Testis (tissue), 3 donors: ENCODE results near the gene PACSIN1. TPM values are rescaled to one million over a fixed set of nuclear protein-coding genes. Genes with fewer than 3 reads are reported as not detected.

Experiments
- DNase-seq: peaks from one replicate; pipeline ENCODE4 v3.0.0-alpha.2; 2019
- H3K27ac ChIP-seq, 2 donors: fragments of 200-600 bp; sonication (generic); one replicate each; pipeline ENCODE4 v1.5.1; 2019
- H3K27me3 ChIP-seq: fragments of 200-600 bp; sonication (generic); one replicate; pipeline ENCODE4 v1.5.1; 2019
- H3K36me3 ChIP-seq: fragments of 200-600 bp; sonication (generic); one replicate; pipeline ENCODE4 v1.5.1; 2017; ENCODE audit warnings: low read depth; ENCODE audit errors: missing control alignments
- H3K4me1 ChIP-seq: fragments of 200-600 bp; sonication (generic); one replicate; pipeline ENCODE4 v1.5.1; 2019
- H3K4me3 ChIP-seq, 2 donors: fragments of 200-600 bp; sonication (generic); one replicate each; pipeline ENCODE4 v1.5.1; 2017 to 2019
- H3K9me3 ChIP-seq: fragments of 200-600 bp; sonication (generic); one replicate; pipeline ENCODE4 v1.5.1; 2017
- POLR2A ChIP-seq: fragments of 450-650 bp; IDR thresholded peaks from one replicate; pipeline ENCODE4 v1.6.1; 2017; ENCODE audit warnings: antibody characterized with exemption, mild to moderate bottlenecking, moderate library complexity
- WGBS, 2 donors: methylation state at CpG; one replicate each; pipeline ENCODE4 v1.1.5; 2018; 5-methylcytosine and 5-hydroxymethylcytosine counted together
- intact Hi-C: fragments of 100-400 bp; cut with DNase I; formaldehyde crosslinking; loops from one replicate; pipeline ENCODE4 v1.15.1; 2023; ENCODE audit warnings: low total_unique reads
- polyA plus RNA-seq: library from polyadenylated mRNA; stranded (reverse); fragments of 350-450 nt; fragmentation: Illumina TruSeq; extraction: RNeasy Lipid Tissue Mini Kit (QIAGEN cat#74804); gene quantifications from one replicate; pipeline ENCODE4 v1.2.3, GENCODE V29; 2014; ENCODE audit warnings: low read depth, low replicate concordance; ENCODE audit not compliant: insufficient read depth
- total RNA-seq, 2 donors: library from RNA; depleted of rRNA; stranded (reverse); fragments of >200 nt; gene quantifications; one replicate each; pipeline ENCODE4 v1.2.3, GENCODE V29; 2016
- TF ChIP-seq, protein P1 (sequence below), 3 experiments: fragments of 450-650 bp in 2 of 3; fragments of 200-600 bp in 1 of 3; sonication (generic) in 1 of 3; IDR thresholded peaks; one replicate each; pipeline ENCODE4 v1.5.1; 2016 to 2019; ENCODE audit warnings: antibody characterized with exemption in 3 of 3, mild to moderate bottlenecking in 2 of 3, moderate library complexity in 1 of 3

PACSIN1 gene
- total and polyA plus RNA-seq, 3 donors from 2014 or later, result 2.1 to 3.1 (median 2.5) TPM

DNA sequence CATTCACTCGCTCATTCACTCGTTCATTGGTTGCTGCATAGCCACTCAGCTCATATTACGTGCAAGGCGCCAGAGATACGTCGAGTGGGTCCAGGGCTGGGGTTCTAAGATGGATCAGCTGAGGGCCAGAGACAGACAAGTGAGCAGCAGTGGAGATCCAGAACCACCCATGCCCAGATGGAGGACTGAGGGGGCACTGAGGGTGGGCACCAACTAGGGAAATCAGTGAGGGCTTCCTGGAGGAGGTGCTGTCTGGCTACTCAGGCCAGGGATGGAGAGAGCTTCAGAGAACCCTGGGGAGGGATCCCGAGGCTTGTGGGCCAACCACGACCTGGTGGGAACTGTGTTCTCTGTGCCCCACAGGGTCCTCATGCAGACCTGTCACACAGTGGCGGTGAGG is 90.6 kb downstream of the PACSIN1 start:
- TF ChIP-seq, protein P1, sequence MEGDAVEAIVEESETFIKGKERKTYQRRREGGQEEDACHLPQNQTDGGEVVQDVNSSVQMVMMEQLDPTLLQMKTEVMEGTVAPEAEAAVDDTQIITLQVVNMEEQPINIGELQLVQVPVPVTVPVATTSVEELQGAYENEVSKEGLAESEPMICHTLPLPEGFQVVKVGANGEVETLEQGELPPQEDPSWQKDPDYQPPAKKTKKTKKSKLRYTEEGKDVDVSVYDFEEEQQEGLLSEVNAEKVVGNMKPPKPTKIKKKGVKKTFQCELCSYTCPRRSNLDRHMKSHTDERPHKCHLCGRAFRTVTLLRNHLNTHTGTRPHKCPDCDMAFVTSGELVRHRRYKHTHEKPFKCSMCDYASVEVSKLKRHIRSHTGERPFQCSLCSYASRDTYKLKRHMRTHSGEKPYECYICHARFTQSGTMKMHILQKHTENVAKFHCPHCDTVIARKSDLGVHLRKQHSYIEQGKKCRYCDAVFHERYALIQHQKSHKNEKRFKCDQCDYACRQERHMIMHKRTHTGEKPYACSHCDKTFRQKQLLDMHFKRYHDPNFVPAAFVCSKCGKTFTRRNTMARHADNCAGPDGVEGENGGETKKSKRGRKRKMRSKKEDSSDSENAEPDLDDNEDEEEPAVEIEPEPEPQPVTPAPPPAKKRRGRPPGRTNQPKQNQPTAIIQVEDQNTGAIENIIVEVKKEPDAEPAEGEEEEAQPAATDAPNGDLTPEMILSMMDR (IDR thresholded peaks at IDR 0.05), result no peak
- DNase-seq, result no peak
- WGBS, 2 donors, result 89 to 92% methylated on average over 7 to 9 of the region's 9 CpGs
- no peaks in the 10 kb centered on the region for H3K4me1 ChIP-seq
- no peaks in the 10 kb centered on the region for H3K27me3 ChIP-seq
- no peak overlapping the region for H3K4me3 ChIP-seq
- H3K9me3 ChIP-seq, result no peaks in the 10 kb centered on the region
- intact Hi-C loops, result no loop called here
- no peak overlapping the region for H3K27ac ChIP-seq
- no peaks in the 10 kb centered on the region for H3K36me3 ChIP-seq

DNA sequence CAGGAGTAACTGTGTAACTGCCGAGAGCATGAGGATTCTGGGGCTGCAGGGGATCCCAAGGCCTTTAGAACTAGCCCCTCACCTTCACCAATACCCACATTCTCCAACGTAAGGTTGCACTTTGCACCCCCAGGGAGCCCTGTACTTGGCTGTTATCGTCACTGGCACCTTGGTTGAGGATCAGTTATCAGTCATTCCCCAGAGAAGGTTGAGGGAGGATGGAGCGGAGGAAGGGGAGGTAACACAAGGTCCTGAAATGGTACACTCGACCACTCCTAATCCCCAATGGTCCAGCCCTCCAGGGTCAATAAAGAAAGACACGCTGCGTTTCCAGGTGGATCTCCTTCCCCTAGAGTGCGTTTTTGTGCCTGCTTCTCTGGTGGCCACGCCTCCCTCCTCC is 91.4 kb downstream of the PACSIN1 start:
- Histone ChIP-seq H3K27ac (no peak overlapping the region), H3K4me3 (no peak overlapping the region), H3K9me3 (no peaks in the 10 kb centered on the region), H3K4me1 (no peaks in the 10 kb centered on the region), H3K27me3 (no peaks in the 10 kb centered on the region), H3K36me3 (no peaks in the 10 kb centered on the region)
- intact Hi-C loops, result no loop called here
- DNase-seq, result no peak
- 85 to 87% methylated on average over 7 to 9 of the region's 9 CpGs for WGBS, 2 donors
- TF ChIP-seq POLR2A, result no peak
- TF ChIP-seq, protein P1 (IDR thresholded peaks at IDR 0.05), result no peak

DNA sequence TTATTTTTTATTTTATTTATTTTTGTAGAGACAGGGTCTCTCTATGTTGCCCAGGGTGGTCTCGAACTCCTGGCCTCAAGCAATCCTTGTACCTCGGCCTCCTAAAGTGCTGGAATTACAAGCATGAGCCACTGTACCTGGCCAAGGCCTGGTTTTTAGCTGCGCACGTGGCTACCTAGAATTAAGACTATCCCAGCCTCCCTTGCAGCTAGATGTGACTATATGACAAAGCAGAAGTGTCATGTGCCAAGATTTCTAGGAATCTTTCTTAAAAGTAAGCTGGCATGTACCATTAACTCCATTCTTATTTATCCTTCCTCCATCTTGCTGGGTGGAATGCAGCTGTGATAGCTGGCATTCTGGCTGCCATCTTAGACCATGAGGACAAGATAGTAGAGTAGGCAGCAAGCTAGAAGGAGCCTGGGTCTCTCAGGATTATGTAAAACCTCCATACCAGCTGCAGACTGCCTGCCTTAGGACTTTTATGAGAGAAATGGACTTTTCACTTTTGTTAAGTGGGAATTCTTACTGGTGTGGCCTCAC is 92.4 kb downstream of the PACSIN1 start:
- DNase-seq, result no peak
- Histone ChIP-seq H3K4me1 (no peaks in the 10 kb centered on the region), H3K4me3 (no peak overlapping the region), H3K36me3 (no peaks in the 10 kb centered on the region), H3K27ac (no peak overlapping the region), H3K9me3 (no peaks in the 10 kb centered on the region), H3K27me3 (no peaks in the 10 kb centered on the region)
- intact Hi-C loops, result no loop called here
- 96 to 97% methylated on average over 4 of the region's 4 CpGs for WGBS, 2 donors
- TF ChIP-seq, protein P1 (IDR thresholded peaks at IDR 0.05), result no peak
- TF ChIP-seq POLR2A, result no peak

DNA sequence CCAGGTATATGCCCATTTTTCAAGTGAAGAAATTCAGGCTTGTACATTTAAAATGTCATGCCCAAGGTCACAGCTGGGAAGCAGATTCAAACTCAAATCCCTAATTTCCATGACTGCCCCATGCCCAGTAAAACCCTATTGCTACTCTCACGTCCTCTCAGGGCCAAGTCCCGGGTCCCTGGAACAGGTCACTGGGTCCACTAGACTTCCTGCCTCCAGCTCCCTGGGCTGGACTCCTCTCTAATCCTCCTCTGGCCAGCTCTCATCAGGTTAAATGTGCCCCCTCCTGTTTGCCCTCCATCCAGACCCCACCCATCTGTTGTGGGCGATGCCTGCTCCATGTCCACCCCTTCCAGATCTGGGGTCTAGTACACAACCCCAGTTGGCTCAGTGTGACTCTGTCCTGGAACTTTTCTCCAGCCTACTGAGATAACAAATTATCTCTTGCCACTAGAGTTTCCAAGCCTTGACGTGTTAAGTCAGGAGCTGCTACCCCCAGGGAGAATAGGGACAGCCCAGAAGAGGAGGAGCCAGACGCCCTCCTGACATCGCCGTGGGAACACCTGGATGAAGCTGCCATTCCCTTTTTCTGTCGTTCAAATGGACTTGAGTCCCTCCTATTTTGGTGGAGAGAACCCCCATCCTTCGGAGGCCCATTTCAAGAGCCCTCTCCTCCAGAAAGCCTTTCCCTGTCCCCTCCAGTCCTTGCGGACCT is 93.9 kb downstream of the PACSIN1 start:
- DNase-seq, result no peak
- intact Hi-C loops, result no loop called here
- no peak for TF ChIP-seq POLR2A
- TF ChIP-seq, protein P1 (IDR thresholded peaks at IDR 0.05), result no peak

More for the DNA sequence above, 93.9 kb downstream of the PACSIN1 start:
- no peaks in the 10 kb centered on the region for H3K27me3 ChIP-seq
- H3K9me3 ChIP-seq, result no peaks in the 10 kb centered on the region
- no peak overlapping the region for H3K4me3 ChIP-seq
- 83% methylated on average over 10 of the region's 10 CpGs for WGBS, 2 donors
- H3K4me1 ChIP-seq, result no peaks in the 10 kb centered on the region
- no peaks in the 10 kb centered on the region for H3K36me3 ChIP-seq
- no peak overlapping the region for H3K27ac ChIP-seq
